Endometrial microvascular endothelial cells (primary cell): ENCODE data around the gene UBASH3A. TPM values are rescaled to one million over a fixed set of nuclear protein-coding genes. Genes with fewer than 3 reads are reported as not detected.

Source experiments
- in situ Hi-C: cut with HindIII; loops from 2 replicates; pipeline ENCODE4 v1.10.0; 2017; ENCODE audit warnings: low sequenced_read_pairs, low pct_unique_long_range_greater_than_20kb; ENCODE audit errors: inconsistent ontology term
- total RNA-seq: library from RNA; depleted of rRNA; stranded (reverse); fragments of >200 nt; gene quantifications from one replicate; pipeline ENCODE4 v1.2.3, GENCODE V29; 2015; ENCODE audit errors: inconsistent ontology term

The UBASH3A gene
- total RNA-seq, 1 donor from 2014 or later, result not detected

DNA sequence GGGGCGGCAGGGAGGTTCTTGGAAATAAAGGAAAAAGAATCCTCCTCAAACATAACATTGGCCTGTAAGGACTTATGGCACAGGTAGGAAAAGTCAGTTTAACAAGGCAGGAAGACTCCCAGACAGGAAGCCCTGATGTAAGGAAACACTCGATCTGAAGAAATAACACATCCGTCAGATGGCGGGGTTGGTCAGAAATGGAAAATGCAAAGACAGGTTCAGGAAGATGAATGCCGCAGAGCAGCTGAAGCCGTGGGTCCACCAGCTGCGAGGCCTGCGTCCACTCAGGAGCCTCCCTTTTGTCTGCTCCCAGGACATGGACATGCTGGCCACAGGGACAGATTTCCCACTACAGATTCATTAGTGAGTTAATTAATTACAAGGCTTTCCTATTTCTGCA lies 88.5 kb downstream of the UBASH3A start:
- in situ Hi-C loops, result no loop called here

DNA sequence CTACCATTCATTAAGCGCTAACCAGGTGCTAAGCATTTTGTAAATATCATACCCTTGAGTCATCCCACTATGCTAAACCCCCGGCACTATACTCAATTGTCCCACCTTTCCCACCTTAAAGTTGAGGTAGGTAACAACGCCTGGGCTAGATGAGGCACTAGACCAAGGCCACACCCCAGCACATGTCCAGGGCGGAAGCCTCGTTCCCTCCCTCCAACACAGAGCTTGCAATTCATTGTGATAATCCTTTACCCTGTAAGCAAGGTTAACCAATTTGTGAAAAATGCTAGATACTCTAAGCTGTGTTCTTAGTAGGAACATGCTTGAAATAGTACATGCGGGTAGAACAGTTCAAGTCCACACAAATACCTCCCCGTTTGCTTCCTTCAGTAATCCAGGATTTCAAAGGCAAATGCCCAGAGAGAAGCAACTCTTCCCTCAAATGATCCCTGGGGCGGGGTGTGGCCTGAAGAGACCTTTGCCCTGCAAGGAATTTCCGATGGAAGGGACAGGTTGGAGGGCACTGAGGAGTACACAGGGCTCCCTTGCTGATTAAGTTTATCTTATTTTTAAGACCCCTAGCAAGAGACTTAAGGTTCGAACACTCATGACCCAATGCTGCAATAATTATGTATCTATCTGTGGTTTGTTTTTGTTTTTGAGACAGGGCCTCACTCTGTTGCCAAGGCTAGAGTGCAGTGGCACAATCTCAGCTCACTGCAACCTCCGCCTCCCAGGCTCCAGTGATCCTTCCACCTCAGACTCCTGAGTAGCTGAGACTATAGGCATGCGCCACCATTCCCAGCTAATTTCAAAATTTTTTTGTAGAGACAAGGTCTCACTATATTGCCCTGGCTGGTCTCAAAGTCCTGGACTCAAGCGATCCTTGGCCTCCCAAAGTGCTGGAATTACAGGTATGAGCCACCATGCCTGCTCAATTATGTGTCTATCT lies 89.7 kb downstream of the UBASH3A start:
- in situ Hi-C loops, result no loop called here

DNA sequence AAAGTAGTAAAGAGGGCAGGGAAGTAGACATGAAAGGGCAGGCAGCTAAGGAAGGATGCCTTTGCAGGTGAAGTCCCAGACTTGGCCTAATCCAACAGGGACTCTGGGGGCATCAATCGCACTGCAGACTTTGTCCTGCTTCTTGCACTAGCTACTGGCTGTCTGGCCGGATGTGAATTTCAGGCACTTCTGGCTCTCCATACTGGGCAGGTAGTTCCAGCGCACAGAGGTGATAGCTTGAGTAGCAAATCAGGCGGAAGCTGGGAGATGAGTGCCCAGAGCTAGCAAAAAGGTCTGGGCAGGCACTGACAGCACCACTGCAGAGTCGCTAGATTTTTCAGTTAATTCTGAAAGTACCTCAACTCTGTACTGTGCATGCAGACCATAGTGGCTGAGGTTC lies 91.3 kb downstream of the UBASH3A start:
- in situ Hi-C loops, result no loop called here

DNA sequence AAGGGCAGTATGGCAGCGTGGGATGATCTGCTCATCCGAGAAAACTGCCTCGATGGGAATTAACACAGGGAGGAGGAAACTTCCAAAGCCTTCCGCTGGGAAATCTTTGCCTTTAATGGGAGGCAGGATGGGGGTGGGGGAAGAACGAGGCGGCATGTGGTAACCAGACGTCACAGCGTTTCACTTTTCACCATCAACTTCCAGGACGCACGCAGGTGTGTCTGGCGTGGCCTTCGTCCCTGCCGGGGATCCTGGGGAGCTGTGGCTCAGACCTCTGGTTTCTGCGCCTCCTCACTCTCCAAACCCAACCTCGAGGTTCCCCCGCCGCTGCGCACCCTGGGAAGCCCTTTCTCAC lies 92.0 kb downstream of the UBASH3A start:
- in situ Hi-C loops, result no loop called here

DNA sequence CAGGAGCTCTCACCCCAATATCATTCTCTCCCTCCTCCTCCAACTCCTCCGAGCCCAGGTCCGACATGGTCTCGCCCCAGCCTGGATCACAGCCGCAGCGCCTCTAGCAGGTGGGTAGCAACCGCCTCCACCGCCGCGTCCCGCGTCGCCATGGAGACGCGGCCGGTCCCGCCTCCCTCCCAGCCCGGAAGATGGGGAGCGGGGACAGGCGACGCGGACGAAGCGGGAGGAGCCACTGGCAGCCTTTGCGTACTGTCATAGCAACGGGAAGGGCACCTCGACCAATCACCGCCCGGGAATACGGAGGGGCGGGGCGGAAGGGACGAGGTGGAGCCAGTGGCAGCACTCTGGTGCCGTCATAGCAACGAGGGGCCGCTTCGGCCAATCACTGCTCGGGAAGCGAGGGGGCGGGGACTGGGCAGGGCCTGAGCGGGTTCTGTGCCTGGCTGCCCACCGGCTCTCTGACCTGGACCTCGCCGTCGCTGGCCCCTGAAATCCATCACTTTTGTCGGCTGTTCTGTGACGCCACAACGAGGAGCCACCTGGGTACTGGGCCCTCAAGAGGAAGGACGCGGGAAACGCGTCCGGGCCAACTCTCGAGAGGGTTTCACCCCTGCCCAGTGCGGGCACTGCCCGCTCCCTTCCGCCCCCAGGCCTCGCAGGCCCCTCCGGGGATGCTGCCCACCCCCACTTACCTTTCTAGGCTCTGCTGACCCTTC lies 92.6 kb downstream of the UBASH3A start, which contains the start of gene RSPH1:
Gene RSPH1, minus strand, starts transcription at position 105 of the 719 bp plus-strand sequence. Its CDS starts 38 bp downstream, at position 67.
- in situ Hi-C loops, result no loop called here

DNA sequence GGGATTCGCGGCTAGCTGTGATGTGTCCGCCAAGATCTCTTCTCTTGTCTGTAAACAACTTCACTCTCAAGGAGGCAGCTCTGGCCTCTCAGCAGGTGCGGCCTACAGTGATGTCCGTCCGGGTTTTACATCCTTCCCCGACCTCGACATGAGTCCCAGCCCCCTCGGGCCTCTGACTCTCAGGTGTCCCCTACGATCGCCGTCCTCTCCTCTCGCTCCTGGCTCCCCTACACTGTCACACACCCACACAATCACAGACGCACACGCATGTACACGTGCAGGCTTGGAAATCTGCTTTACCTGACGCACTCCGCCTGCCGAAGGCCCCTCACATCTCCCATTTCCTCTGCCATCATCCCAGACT lies 93.1 kb downstream of the UBASH3A start:
- in situ Hi-C loops, result no loop called here

Other genes with a start within 250 kb of the UBASH3A start
- gene ABCG1, start 184.8 kb upstream of the UBASH3A start, total RNA-seq, result 6.0 TPM
- gene TFF3, start 88.5 kb upstream of the UBASH3A start, total RNA-seq, result not detected
- gene TFF2, start 52.9 kb upstream of the UBASH3A start, total RNA-seq, result not detected
- not detected for gene TFF1, start 37.4 kb upstream of the UBASH3A start, total RNA-seq
- not detected for gene TMPRSS3, start 7.8 kb upstream of the UBASH3A start, total RNA-seq
- gene RSPH1, start 92.3 kb downstream of the UBASH3A start, total RNA-seq, result not detected
- 7.0 TPM for gene SLC37A1, start 110.0 kb downstream of the UBASH3A start, total RNA-seq
- gene PDE9A, start 249.7 kb downstream of the UBASH3A start, total RNA-seq, result not detected